DMS153 treated with DMSO at 0.1 percent for 48 hours (cell line): Measurements from ENCODE around the gene SEMA3G.

ENCODE experiments used
- DNase-seq: peaks from one replicate; lab custom pipeline; 2025; ENCODE audit not compliant: unreplicated experiment; lab: John Stamatoyannopoulos, UW

The SEMA3G gene

GRCh38 chr3:52440249-52440551, 4.7 kb downstream of the SEMA3G start:
- DNase-seq: no peak

- no peak for DNase-seq
Observed at GRCh38 chr3:52439426-52440248, 5.3 kb downstream of the SEMA3G start.

GRCh38 chr3:52438579-52439425, 6.1 kb downstream of the SEMA3G start:
- no peak for DNase-seq

GRCh38 chr3:52438104-52438376, 6.9 kb downstream of the SEMA3G start:
- DNase-seq: no peak

- DNase-seq: no peak
Observed at GRCh38 chr3:52437326-52438103, 7.4 kb downstream of the SEMA3G start.

- DNase-seq: no peak
Observed at GRCh38 chr3:52436500-52437149, 8.3 kb downstream of the SEMA3G start.

GRCh38 chr3:52435246-52436101, 9.4 kb downstream of the SEMA3G start:
- DNase-seq: no peak

GRCh38 chr3:52434491-52435115, 10.3 kb downstream of the SEMA3G start:
- DNase-seq: no peak

- DNase-seq: no peak
Observed at GRCh38 chr3:52433996-52434479, 10.9 kb downstream of the SEMA3G start.

- no peak for DNase-seq
Observed at GRCh38 chr3:52433328-52433995, 11.4 kb downstream of the SEMA3G start.

- DNase-seq: no peak
Observed at GRCh38 chr3:52432691-52433141, 12.2 kb downstream of the SEMA3G start.

GRCh38 chr3:52432225-52432624, 12.7 kb downstream of the SEMA3G start:
- no peak for DNase-seq

GRCh38 chr3:52431459-52432223, 13.3 kb downstream of the SEMA3G start:
- DNase-seq: no peak

- no peak for DNase-seq
Observed at GRCh38 chr3:52430416-52430810, 14.5 kb downstream of the SEMA3G start.

GRCh38 chr3:52429779-52430415, 15.0 kb downstream of the SEMA3G start:
- DNase-seq: no peak

- no peak for DNase-seq
Observed at GRCh38 chr3:52429031-52429430, 15.9 kb downstream of the SEMA3G start.

- peak; percentile 27 for DNase-seq
Observed at GRCh38 chr3:52428151-52429005, 16.5 kb downstream of the SEMA3G start.
